HL-60 (cell line): ENCODE measurements around the gene SNTG2.

Source experiments
- DNase-seq, 2 experiments: peaks; one replicate each; pipeline ENCODE4 v3.0.0-alpha.2; 2010 to 2020; ENCODE audit warnings: low read depth in 1 of 2, low spot score in 1 of 2
- H3K27ac ChIP-seq: fragments of 250-450 bp; sonication (Bioruptor Pico); replicated peaks from 2 replicates; pipeline ENCODE4 v1.5.1; 2020; ENCODE audit warnings: mild to moderate bottlenecking, moderate library complexity
- H3K27me3 ChIP-seq: fragments of 250-450 bp; sonication (Bioruptor Pico); 2 replicates; pipeline ENCODE4 v1.5.1; 2021; ENCODE audit warnings: mild to moderate bottlenecking, moderate library complexity; ENCODE audit not compliant: insufficient read depth, poor library complexity, severe bottlenecking
- H3K4me3 ChIP-seq: replicated peaks from 2 replicates; pipeline ENCODE4 v1.5.1; 2011; ENCODE audit warnings: mild to moderate bottlenecking, control low read depth, low read length; ENCODE audit not compliant: insufficient read depth
- GABPA ChIP-seq: IDR thresholded peaks from 2 replicates; pipeline ENCODE4 v1.6.1; 2012; ENCODE audit warnings: low read depth
- POLR2AphosphoS5 ChIP-seq: IDR thresholded peaks from 2 replicates; pipeline ENCODE4 v1.6.1; 2012; ENCODE audit warnings: low read depth
- SPI1 ChIP-seq: IDR thresholded peaks from 2 replicates; pipeline ENCODE4 v1.6.1; 2012; ENCODE audit warnings: low read depth, mild to moderate bottlenecking, borderline replicate concordance
- TF ChIP-seq, protein P1 (sequence below): IDR thresholded peaks from 2 replicates; pipeline ENCODE4 v1.6.1; 2012; ENCODE audit warnings: low read depth; ENCODE audit not compliant: insufficient replicate concordance
- TF ChIP-seq, protein P2 (sequence below): IDR thresholded peaks from one replicate; pipeline ENCODE4 v1.5.1; 2011; ENCODE audit warnings: low read length, control low read depth, inconsistent platforms; ENCODE audit not compliant: insufficient read depth

The SNTG2 gene

DNA sequence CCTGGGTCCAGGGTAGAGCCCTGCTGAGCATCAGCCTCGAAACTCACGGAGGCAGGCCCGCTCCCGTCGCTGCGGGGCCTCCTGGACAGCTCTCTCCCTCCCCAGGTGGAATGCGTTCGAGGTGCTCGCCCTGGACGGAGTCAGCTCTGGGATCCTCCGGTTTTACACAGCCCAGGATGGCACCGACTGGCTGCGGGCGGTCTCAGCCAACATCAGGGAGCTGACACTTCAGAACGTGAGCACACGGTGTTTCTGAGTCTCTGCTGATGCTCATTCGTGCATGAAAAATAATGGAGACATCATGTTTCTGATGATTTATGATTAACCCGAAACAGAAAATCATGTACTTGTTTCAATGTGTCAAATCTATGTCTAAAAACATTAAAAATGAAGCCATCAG, 287.1 kb downstream of the SNTG2 start:
- H3K27ac ChIP-seq = no peak overlapping the region
- no peak overlapping the region for H3K4me3 ChIP-seq
- no peak for DNase-seq
- TF ChIP-seq GABPA (no peak), POLR2AphosphoS5 (no peak), SPI1 (no peak)
- TF ChIP-seq, protein P1, sequence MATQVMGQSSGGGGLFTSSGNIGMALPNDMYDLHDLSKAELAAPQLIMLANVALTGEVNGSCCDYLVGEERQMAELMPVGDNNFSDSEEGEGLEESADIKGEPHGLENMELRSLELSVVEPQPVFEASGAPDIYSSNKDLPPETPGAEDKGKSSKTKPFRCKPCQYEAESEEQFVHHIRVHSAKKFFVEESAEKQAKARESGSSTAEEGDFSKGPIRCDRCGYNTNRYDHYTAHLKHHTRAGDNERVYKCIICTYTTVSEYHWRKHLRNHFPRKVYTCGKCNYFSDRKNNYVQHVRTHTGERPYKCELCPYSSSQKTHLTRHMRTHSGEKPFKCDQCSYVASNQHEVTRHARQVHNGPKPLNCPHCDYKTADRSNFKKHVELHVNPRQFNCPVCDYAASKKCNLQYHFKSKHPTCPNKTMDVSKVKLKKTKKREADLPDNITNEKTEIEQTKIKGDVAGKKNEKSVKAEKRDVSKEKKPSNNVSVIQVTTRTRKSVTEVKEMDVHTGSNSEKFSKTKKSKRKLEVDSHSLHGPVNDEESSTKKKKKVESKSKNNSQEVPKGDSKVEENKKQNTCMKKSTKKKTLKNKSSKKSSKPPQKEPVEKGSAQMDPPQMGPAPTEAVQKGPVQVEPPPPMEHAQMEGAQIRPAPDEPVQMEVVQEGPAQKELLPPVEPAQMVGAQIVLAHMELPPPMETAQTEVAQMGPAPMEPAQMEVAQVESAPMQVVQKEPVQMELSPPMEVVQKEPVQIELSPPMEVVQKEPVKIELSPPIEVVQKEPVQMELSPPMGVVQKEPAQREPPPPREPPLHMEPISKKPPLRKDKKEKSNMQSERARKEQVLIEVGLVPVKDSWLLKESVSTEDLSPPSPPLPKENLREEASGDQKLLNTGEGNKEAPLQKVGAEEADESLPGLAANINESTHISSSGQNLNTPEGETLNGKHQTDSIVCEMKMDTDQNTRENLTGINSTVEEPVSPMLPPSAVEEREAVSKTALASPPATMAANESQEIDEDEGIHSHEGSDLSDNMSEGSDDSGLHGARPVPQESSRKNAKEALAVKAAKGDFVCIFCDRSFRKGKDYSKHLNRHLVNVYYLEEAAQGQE = no peak
- TF ChIP-seq, protein P2, sequence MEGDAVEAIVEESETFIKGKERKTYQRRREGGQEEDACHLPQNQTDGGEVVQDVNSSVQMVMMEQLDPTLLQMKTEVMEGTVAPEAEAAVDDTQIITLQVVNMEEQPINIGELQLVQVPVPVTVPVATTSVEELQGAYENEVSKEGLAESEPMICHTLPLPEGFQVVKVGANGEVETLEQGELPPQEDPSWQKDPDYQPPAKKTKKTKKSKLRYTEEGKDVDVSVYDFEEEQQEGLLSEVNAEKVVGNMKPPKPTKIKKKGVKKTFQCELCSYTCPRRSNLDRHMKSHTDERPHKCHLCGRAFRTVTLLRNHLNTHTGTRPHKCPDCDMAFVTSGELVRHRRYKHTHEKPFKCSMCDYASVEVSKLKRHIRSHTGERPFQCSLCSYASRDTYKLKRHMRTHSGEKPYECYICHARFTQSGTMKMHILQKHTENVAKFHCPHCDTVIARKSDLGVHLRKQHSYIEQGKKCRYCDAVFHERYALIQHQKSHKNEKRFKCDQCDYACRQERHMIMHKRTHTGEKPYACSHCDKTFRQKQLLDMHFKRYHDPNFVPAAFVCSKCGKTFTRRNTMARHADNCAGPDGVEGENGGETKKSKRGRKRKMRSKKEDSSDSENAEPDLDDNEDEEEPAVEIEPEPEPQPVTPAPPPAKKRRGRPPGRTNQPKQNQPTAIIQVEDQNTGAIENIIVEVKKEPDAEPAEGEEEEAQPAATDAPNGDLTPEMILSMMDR = no peak
- no peaks in the 10 kb centered on the region for H3K27me3 ChIP-seq

DNA sequence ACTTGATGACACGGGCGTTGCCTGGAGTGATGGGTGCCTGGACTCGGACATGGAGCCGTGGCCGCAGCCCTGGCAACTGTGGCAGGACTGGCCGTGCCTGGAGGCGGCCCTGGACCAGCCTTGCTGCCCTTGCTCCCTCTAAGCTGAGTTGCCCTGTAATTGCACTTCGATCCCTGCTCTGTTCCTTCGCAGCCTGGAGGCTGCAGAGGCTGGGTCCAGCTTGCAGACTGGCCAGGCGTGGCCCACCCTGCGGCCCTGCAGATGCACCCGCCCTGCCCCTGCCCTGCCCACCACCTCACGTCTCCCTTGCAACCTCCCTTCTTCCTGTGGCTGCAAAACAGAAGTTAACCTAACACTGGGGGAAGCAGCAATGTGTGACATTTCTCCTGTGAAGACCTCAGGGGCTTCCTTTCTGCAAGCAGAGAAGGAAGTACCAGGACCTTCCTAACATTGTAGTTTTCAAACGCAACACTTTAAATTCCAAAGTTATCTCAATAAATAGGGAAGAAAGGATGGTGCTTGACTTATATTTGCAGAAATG, 288.0 kb downstream of the SNTG2 start:
- TF ChIP-seq, protein P2 = no peak
- TF ChIP-seq, protein P1 = no peak
- no peak for TF ChIP-seq POLR2AphosphoS5
- TF ChIP-seq GABPA = no peak
- no peak for TF ChIP-seq SPI1
- no peak for DNase-seq
- no peak overlapping the region for H3K27ac ChIP-seq
- no peaks in the 10 kb centered on the region for H3K27me3 ChIP-seq
- no peak overlapping the region for H3K4me3 ChIP-seq

DNA sequence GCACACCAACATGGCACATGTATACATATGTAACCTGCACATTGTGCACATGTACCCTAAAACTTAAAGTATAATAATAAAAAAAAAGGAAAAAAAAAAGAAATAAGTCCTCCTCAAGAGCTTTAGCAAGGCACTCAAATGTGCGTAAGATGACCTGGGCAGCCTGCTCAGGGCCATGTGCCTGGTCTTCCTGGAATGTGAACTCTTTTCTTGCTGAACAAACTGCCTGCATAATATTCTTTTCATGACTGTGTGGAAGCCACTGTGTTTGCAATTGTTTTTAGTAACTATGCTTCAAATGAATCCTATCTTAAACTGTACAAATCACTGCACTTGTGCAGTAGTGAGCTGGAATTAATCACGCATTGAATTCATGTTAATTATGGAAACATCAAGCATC, 294.5 kb downstream of the SNTG2 start:
- TF ChIP-seq, protein P2 = no peak
- no peak for TF ChIP-seq POLR2AphosphoS5
- no peak for TF ChIP-seq GABPA
- TF ChIP-seq, protein P1 = no peak
- H3K27ac ChIP-seq = no peak overlapping the region
- H3K4me3 ChIP-seq = no peak overlapping the region
- DNase-seq = no peak
- no peaks in the 10 kb centered on the region for H3K27me3 ChIP-seq
